K562 (cell line): Measurements from ENCODE around the gene ZNF462. TPM values are rescaled to one million over a fixed set of nuclear protein-coding genes. Genes with fewer than 3 reads are reported as not detected.

ENCODE experiments used
- ATAC-seq: fragments of 200-7000 bp; cut with Tn5 transposase; 3 replicates; pipeline ENCODE4 v1.9.1; 2020; ENCODE audit warnings: moderate library complexity
- BruUV-seq: library from RNA; stranded (reverse); fragments of 400-500 nt; replicated peaks from 2 replicates; lab custom pipeline; 2021; lab: Mats Ljungman, UMichigan
- CTCF ChIA-PET: fragments of 300-600 bp; formaldehyde crosslinking; extraction: SDS; loops from one replicate; lab custom pipeline; 2021; ENCODE audit warnings: low intra/inter-chr PET ratio; lab: Yijun Ruan, JAX
- POLR2A ChIA-PET: fragments of 300-600, 350-650 bp; sonication (Branson Sonifier 250); formaldehyde crosslinking; extraction: SDS; loops from one replicate; lab custom pipeline; 2021; ENCODE audit warnings: antibody characterized with exemption, inconsistent platforms; lab: Yijun Ruan, JAX
- DNase-seq, 4 experiments: peaks; one replicate each; pipeline versions ENCODE4 v3.0.0 to v3.0.0-alpha.2; 2011 to 2018; ENCODE audit warnings: low spot score in 3 of 4, mixed read lengths in 3 of 4; ENCODE audit errors: extremely low read depth in 1 of 4
- FAIRE-seq: peaks from 2 replicates; lab custom pipeline; 2011; peaks lifted over from hg19 to GRCh38; lab: Jason Lieb, UNC
- H2AFZ ChIP-seq: 2 replicates; pipeline ENCODE4 v1.6.0; 2011; ENCODE audit warnings: low read depth, low read length, control low read depth, inconsistent platforms
- H3K27ac ChIP-seq: fragments of 200-600 bp; 3 replicates; pipeline ENCODE4 v1.8.0; 2011; ENCODE audit warnings: low read depth, mild to moderate bottlenecking, control low read depth, inconsistent platforms, low read length, moderate library complexity, mixed read lengths; ENCODE audit errors: extremely low read depth
- H3K27me3 ChIP-seq, 2 experiments: fragments of 300-600 bp in 1 of 2; 2 replicates in 1 of 2; 3 replicates in 1 of 2; pipeline versions ENCODE4 v1.6.0 to v1.8.0; 2011; ENCODE audit warnings: inconsistent platforms in 2 of 2, low read length in 2 of 2, mild to moderate bottlenecking in 1 of 2, mixed read lengths in 1 of 2, moderate library complexity in 1 of 2; ENCODE audit not compliant: control insufficient read depth in 2 of 2, insufficient read depth in 2 of 2
- H3K36me3 ChIP-seq: fragments of 300-600 bp; 3 replicates; pipeline ENCODE4 v1.8.0; 2011; ENCODE audit warnings: mild to moderate bottlenecking, low read length, inconsistent platforms; ENCODE audit not compliant: control insufficient read depth, insufficient read depth
- H3K4me1 ChIP-seq, 2 experiments: fragments of 200-600 bp in 1 of 2; replicated peaks in 1 of 2; 2 replicates in 1 of 2; 3 replicates in 1 of 2; pipeline versions ENCODE4 v1.5.1 to v1.8.0; 2011; ENCODE audit warnings: inconsistent platforms in 2 of 2, low read length in 2 of 2, mild to moderate bottlenecking in 1 of 2, mixed read lengths in 1 of 2, moderate library complexity in 1 of 2; ENCODE audit not compliant: control insufficient read depth in 2 of 2, insufficient read depth in 2 of 2
- H3K4me2 ChIP-seq: 2 replicates; pipeline ENCODE4 v1.6.1; 2011; ENCODE audit warnings: low read length, control low read depth, inconsistent platforms, mixed read lengths; ENCODE audit not compliant: insufficient read depth
- H3K4me3 ChIP-seq: fragments of 200-600 bp; sonication (generic), shearing (Covaris generic); 2 replicates; pipeline ENCODE4 v1.5.1; 2016; ENCODE audit warnings: control low read depth, inconsistent platforms
- H3K79me2 ChIP-seq: fragments of 200-600 bp; 3 replicates; pipeline ENCODE4 v1.8.0; 2011; ENCODE audit warnings: low read length, inconsistent platforms; ENCODE audit not compliant: control insufficient read depth, insufficient read depth
- H3K9ac ChIP-seq, 2 experiments: 2 replicates each; pipeline versions ENCODE4 v1.6.0 to v1.6.1; 2011; ENCODE audit warnings: low read depth in 2 of 2, low read length in 2 of 2, control low read depth in 1 of 2, inconsistent platforms in 1 of 2, mild to moderate bottlenecking in 1 of 2, mixed read lengths in 1 of 2; ENCODE audit not compliant: insufficient read depth in 1 of 2
- H3K9me1 ChIP-seq: one replicate; pipeline ENCODE4 v1.6.0; 2011; ENCODE audit warnings: inconsistent platforms, mild to moderate bottlenecking, low read length, moderate library complexity; ENCODE audit not compliant: control insufficient read depth, insufficient read depth
- H3K9me3 ChIP-seq: replicated peaks from 2 replicates; pipeline ENCODE4 v1.5.1; 2011; ENCODE audit warnings: low read depth, low read length, inconsistent platforms; ENCODE audit not compliant: control insufficient read depth, insufficient read depth
- H4K20me1 ChIP-seq: replicated peaks from 2 replicates; pipeline ENCODE4 v1.6.1; 2011; ENCODE audit warnings: low read length, inconsistent platforms, mixed read lengths; ENCODE audit not compliant: control insufficient read depth, insufficient read depth
- BDP1 ChIP-seq: IDR thresholded peaks from 3 replicates; pipeline ENCODE4 v1.6.1; 2011; ENCODE audit not compliant: insufficient read length, insufficient read depth
- BRD4 ChIP-seq: fragments of 200-600 bp; sonication (generic); IDR thresholded peaks from 2 replicates; pipeline ENCODE4 v1.6.1; 2017; ENCODE audit warnings: inconsistent platforms
- CBFA2T3 ChIP-seq: fragments of 450-650 bp; IDR thresholded peaks from 2 replicates; pipeline ENCODE4 v1.6.1; 2017
- MAFG ChIP-seq: fragments of 450-650 bp; conservative IDR thresholded peaks from 2 replicates; pipeline ENCODE4 v1.6.1; 2016; ENCODE audit warnings: missing genetic modification characterization, missing compliant biosample characterization
- MAZ ChIP-seq, 2 experiments: fragments of 450-650 bp in 1 of 2; sonication (generic) in 1 of 2; formaldehyde crosslinking; IDR thresholded peaks in 1 of 2; conservative IDR thresholded peaks in 1 of 2; 2 replicates each; pipeline versions ENCODE4 v1.4.0 to v1.5.0; 2020; ENCODE audit warnings: mild to moderate bottlenecking in 1 of 2, missing genetic modification reagents in 1 of 2
- NBN ChIP-seq: fragments of 450-650 bp; IDR thresholded peaks from 2 replicates; pipeline ENCODE4 v1.6.1; 2016; ENCODE audit warnings: low read depth, mild to moderate bottlenecking
- PHB ChIP-seq: fragments of 250-450 bp; sonication (Bioruptor Pico); IDR thresholded peaks from 2 replicates; pipeline ENCODE4 v1.5.0; 2021
- SMARCA5 ChIP-seq: fragments of 450-650 bp; IDR thresholded peaks from 2 replicates; pipeline ENCODE4 v1.6.1; 2016
- SNRNP70 ChIP-seq: fragments of 200-400 bp; formaldehyde crosslinking; optimal IDR thresholded peaks from 2 replicates; pipeline ENCODE3; 2017; ENCODE audit warnings: low read depth, low read length
- SREBF2 ChIP-seq: sonication (generic); formaldehyde crosslinking; IDR thresholded peaks from 2 replicates; pipeline ENCODE4 v1.4.0; 2020; ENCODE audit warnings: mild to moderate bottlenecking, missing genetic modification reagents
- ZNF583 ChIP-seq: fragments of 250-450 bp; sonication (Bioruptor Pico); IDR thresholded peaks from 2 replicates; pipeline ENCODE4 v1.4.0; 2020
- ZNF696 ChIP-seq: fragments of 250-450 bp; sonication (Bioruptor Pico); conservative IDR thresholded peaks from 2 replicates; pipeline ENCODE4 v1.4.0; 2020; ENCODE audit warnings: mild to moderate bottlenecking, moderate library complexity
- WGBS: fragments of 100-300 bp; shearing (Covaris generic); methylation state at CpG from one replicate; pipeline ENCODE4 v1.1.6; 2016; ENCODE audit warnings: low coverage, mixed read lengths; ENCODE audit not compliant: insufficient coverage; ENCODE audit errors: missing lambda C conversion rate; 5-methylcytosine and 5-hydroxymethylcytosine counted together
- in situ Hi-C: fragments of 300-500 bp; cut with MboI; formaldehyde crosslinking; loops from 4 replicates; pipeline ENCODE4 v1.15.0; 2018; ENCODE audit warnings: inconsistent platforms, mixed read lengths
- intact Hi-C: fragments of 100-400 bp; cut with micrococcal nuclease; formaldehyde crosslinking; loops from 2 replicates; pipeline ENCODE4 v1.14.2; 2022
- polyA plus RNA-seq, 8 experiments: library from polyadenylated mRNA; depleted of rRNA in 4 of 8; stranded (reverse) in 5 of 8; unstranded in 3 of 8; fragments of >200 nt; fragmentation: Nextera tagmentation in 2 of 8; fragmentation: Illumina TruSeq in 1 of 8; extraction: Ambion mirVana in 2 of 8; extraction: Trizol in 1 of 8; gene quantifications; 2 replicates each; pipeline versions ENCODE4 v1.2.1 to v1.2.3, GENCODE V29; 2011 to 2014; ENCODE audit warnings: inconsistent platforms in 1 of 8, missing spikeins in 1 of 8
- total RNA-seq, 7 experiments: library from RNA; depleted of rRNA in 6 of 7; stranded (reverse); fragments of >200 nt in 6 of 7; fragmentation: Illumina TruSeq in 2 of 7; extraction: Trizol in 2 of 7; gene quantifications; 2 replicates each; pipeline versions ENCODE4 v1.2.1 to v1.2.3, GENCODE V29; 2011 to 2021; ENCODE audit warnings: low replicate concordance in 1 of 7

The ZNF462 gene
- total and polyA plus RNA-seq, 9 of the 15 experiments (the other 6 are each of a cell fraction or from before 2014, with no cell fraction given), result 0.20 TPM; not detected in 8

GRCh38 chr9:106929471-106930177 is 66.7 kb downstream of the ZNF462 start:
- Histone ChIP-seq H3K36me3 (no peaks in the 10 kb centered on the region), H3K4me3 (no peak overlapping the region), H3K27me3 (no peaks in the 10 kb centered on the region; a peak in 1 of 5 replicates), H4K20me1 (no peaks in the 10 kb centered on the region), H3K9me3 (no peaks in the 10 kb centered on the region), H2AFZ (no peak overlapping the region), H3K79me2 (no peaks in the 10 kb centered on the region), H3K4me2 (no peak overlapping the region), H3K27ac (no peak overlapping the region), H3K9me1 (no peaks in the 10 kb centered on the region), H3K9ac (no peak overlapping the region), H3K4me1 (no peaks in the 10 kb centered on the region)
- CTCF ChIA-PET, result no interaction called here
- no peak for TF ChIP-seq SMARCA5
- no peak for TF ChIP-seq ZNF696 (CRISPR knock-in tag)
- TF ChIP-seq SNRNP70, result no peak
- TF ChIP-seq BDP1, result no peak
- no peak for TF ChIP-seq NBN
- no peak for TF ChIP-seq MAZ (CRISPR knock-in tag; conservative IDR thresholded peaks at IDR 0.05 in 1 of 2, IDR thresholded peaks at IDR 0.05 in 1 of 2)
- TF ChIP-seq PHB, result no peak
- no peak for TF ChIP-seq ZNF583 (CRISPR knock-in tag)
- TF ChIP-seq CBFA2T3, result no peak
- no peak for TF ChIP-seq SREBF2
- TF ChIP-seq BRD4, result no peak
- no peak for TF ChIP-seq MAFG (tag)
- ATAC-seq, result no peak
- DNase-seq, result no peak
- FAIRE-seq, result no peak
- in situ Hi-C loops (no loop called here), intact Hi-C loops (no loop called here)
- POLR2A ChIA-PET, result interaction anchor here (0.6 kb wide), 1 partner anchor 257 kb away, joined by 3 read pairs; no protein-coding TSS in a partner anchor
- BruUV-seq, result no TSS peak
- whole genome bisulfite sequencing, result 0% methylated on average over 11 of the region's 11 CpGs
